Motor neuron (in vitro differentiated cells): Measurements from ENCODE around the gene GTPBP8. TPM values are rescaled to one million over a fixed set of nuclear protein-coding genes. Genes with fewer than 3 reads are reported as not detected.

Source experiments
- ATAC-seq, 8 experiments: fragments of 200-7000 bp; cut with Tn5 transposase; replicated peaks in 6 of 8; 2 replicates each; pipeline ENCODE4 v1.8.0; 2021; ENCODE audit warnings: mild to moderate bottlenecking in 8 of 8, moderate library complexity in 8 of 8
- H3K27ac ChIP-seq, 2 donors: fragments of 250-450 bp; sonication (Bioruptor Pico); 2 replicates each; pipeline ENCODE4 v1.9.0; 2021; ENCODE audit warnings: antibody characterized with exemption in 2 of 2, mild to moderate bottlenecking in 2 of 2, moderate library complexity in 1 of 2
- H3K4me1 ChIP-seq, 2 donors: fragments of 250-450 bp; sonication (Bioruptor Pico); replicated peaks in 1 of 2; 2 replicates each; pipeline ENCODE4 v1.6.1; 2021; ENCODE audit warnings: antibody characterized with exemption in 2 of 2, mild to moderate bottlenecking in 2 of 2, moderate library complexity in 1 of 2
- H3K4me3 ChIP-seq, 5 donors: fragments of 250-450 bp; sonication (Bioruptor Pico); 2 replicates each; pipeline ENCODE4 v1.9.0; 2021; ENCODE audit warnings: antibody characterized with exemption in 5 of 5, mild to moderate bottlenecking in 5 of 5, moderate library complexity in 4 of 5
- WGBS, 10 experiments: fragments of 450-650 bp; shearing (Covaris generic); methylation state at CpG; one replicate each; pipeline ENCODE4 v1.0.0; 2022; 5-methylcytosine and 5-hydroxymethylcytosine counted together
- in situ Hi-C, 9 experiments: fragments of 400-800 bp; cut with MboI; loops; one replicate each; pipeline ENCODE4 v1.15.0; 2021; ENCODE audit warnings: low sequenced_read_pairs in 9 of 9, low pct_unique_long_range_greater_than_20kb in 2 of 9; ENCODE audit not compliant: unreplicated experiment in 9 of 9
- total RNA-seq, 8 experiments: library from RNA; unstranded; fragments of 300-600 nt; gene quantifications; 2 replicates each; pipeline versions ENCODE4 v1.2.3 to v1.2.4, GENCODE V29; 2022

Gene GTPBP8
- total RNA-seq, 8 experiments from 2014 or later, result 16.8 to 31.2 (median 23.9) TPM

DNA sequence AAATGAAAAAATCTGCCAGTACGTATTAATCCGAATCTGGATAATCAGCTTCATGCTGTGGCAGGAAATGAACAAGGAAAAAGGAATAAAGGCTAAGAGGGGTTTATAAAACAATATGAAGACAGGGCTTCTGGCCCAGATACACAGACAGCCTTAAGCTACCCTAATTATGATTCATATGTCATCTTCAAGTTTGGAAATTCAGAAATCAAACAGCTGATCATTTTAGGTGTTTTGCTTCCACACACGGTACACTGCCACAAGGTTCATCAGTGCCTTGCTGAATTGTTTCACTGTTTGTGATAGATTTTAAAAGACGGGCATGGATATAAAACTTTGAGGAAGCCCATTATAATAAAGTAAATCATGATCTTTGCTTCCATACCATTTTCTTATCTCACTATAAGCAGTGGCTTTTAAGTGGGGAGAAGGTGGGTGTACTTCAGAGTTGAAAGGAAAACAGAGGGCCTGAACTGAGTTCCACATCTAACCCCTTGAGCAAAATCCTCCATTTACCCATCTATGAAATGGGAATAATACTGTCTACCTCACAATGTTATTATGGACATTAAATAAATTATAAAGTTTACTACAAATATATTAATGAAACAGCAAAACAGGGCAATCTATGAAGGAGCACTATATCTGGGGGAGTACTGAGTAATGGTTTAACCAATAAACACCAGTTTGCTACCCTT lies 15.7 kb downstream of the GTPBP8 start:
- in situ Hi-C loops, result no loop called here
- no peak overlapping the region for H3K27ac ChIP-seq
- H3K4me1 ChIP-seq, result no peaks in the 10 kb centered on the region
- no peak for ATAC-seq
- WGBS, 10 experiments, result 29 to 100% (median 95%) methylated on average over 1 to 4 of the region's 4 CpGs
- no peak overlapping the region for H3K4me3 ChIP-seq

DNA sequence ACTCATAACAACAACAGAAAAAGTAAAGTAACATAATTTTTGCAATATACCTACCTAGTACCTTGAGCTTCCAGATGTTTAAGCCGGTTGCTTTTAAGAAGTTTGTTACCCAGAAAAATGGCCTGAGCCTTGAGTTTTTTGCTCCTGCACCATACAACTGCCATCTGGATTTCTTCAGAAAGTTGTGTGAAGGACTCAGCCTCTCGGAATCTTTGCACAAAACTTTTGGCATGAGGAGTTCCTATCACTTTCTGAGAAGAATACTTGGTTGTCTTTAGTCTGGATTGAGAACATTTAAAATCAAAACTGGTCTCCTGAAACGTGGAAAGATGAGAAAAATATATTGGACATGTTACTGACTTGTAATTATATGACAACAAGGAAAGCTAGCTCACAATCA lies 17.3 kb downstream of the GTPBP8 start:
- Histone ChIP-seq H3K27ac (no peak overlapping the region), H3K4me1 (no peaks in the 10 kb centered on the region), H3K4me3 (no peak overlapping the region)
- ATAC-seq, result no peak
- WGBS, 10 experiments, result 45 to 100% (median 86%) methylated on average over 1 to 3 of the region's 3 CpGs; no CpG with 5 or more reads in 1 of the 10 experiments
- in situ Hi-C loops, result no loop called here

DNA sequence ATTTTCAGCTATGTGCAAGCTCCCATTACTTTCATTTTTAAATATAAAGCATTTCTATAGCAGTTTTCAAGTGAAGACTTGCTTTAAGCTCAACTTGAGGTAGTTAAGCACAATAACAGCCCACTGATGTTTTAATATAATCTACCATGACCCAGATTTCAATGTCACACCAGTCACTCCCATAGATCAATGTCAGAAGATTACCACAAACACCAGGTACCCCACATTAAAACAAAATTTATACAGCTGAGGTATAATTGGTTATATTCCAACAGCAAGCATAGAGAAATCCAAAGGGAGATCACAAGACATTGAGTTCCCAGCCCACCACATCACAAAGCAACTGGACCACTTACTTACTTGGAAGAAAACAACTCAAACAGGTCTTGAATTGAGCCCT lies 22.8 kb downstream of the GTPBP8 start:
- in situ Hi-C loops, result no loop called here
- no peak overlapping the region for H3K4me3 ChIP-seq
- H3K4me1 ChIP-seq, result peaks cover 4 to 10% of the 10 kb centered on the region in 2 donors
- H3K27ac ChIP-seq, result no peak overlapping the region
- ATAC-seq, result no peak

DNA sequence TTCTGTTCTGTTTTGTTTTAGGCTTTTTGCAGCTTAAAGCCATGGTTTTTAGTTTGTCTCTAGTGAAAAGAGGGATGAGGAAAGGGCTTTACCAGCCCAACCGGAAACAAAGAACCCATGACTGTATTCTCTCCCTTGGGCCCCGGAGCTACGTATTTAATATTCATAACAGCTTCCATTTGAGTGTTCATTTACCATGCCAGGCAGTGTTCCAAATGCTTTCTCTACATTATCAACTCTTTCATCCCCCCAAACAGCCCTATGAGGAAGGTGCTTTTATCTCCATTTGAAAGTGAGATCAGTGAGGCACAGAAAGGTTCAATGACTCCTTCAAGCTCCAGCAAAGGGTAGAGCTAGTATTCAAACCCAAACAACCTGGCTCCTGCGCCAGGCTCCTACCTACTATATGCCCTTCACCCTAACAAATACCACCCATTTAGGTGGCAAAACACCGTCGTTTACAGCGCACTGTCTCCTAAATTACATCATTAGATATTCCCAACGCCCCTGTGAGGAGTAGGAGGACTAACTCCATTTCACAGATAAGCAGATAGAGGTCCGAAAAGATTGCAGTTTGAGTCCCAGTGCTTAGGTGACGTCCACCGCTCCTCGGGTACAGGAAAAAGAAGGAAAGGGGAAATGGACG lies 27.9 kb downstream of the GTPBP8 start:
- H3K4me1 ChIP-seq, result peaks cover 15 to 18% of the 10 kb centered on the region in 2 donors
- peak in 3 of 8 experiments; percentile 11 to 16 (median 13) for ATAC-seq
- H3K4me3 ChIP-seq, result peak overlapping the region; percentile 58 to 71 (median 67)
- in situ Hi-C loops, result no loop called here
- H3K27ac ChIP-seq, result peak overlapping the region; percentile 92 to 94
- WGBS, 10 experiments, result 0 to 10% (median 2%) methylated on average over 2 to 11 of the region's 13 CpGs; no CpG with 5 or more reads in 2 of the 10 experiments

DNA sequence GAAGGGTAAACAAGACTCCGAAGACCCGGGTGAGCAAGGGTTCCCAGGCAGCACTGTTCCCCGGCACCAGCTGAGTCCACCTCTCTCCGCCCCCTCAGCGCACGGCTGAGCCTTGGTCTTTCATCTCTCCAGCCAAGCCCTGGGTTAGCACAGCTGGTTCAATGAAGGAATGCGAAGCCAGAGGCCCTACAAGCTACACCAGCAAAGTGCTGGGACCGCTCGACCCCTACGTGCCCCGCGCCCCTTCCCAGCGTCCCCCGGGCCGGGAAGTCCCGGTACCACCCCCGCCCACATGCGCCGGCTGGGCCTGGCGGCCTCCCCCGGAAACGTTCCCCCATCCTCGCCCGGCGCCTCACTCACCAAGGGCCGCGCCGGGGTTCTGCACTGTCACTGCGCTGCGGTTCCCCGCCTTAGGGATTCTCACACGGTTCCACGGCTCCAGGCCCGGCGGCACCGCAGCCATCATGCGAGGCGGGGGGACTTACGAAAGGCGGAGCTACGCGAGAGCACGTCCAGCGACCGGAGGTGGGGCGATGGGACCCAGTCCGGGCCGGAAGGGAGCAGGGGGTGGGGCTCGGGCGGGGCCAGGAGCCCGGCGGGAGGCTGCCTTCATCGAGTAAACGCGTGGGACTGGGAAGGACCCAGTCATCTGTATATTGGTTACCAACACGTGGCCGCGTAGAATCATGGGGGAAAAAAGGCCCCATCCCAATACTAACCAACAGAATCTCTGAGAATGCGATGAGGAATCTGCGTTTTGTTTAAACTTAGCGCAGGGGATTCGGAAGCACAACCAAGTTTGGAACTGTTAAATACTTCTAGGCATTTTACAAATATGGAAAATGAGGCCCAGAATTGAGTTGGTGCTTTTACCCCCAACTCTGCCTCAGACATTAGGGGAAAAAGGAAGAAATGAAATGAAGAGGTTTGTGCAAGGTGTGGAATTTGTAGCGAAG lies 28.7 kb downstream of the GTPBP8 start:
- H3K4me1 ChIP-seq, result peaks cover 15 to 18% of the 10 kb centered on the region in 2 donors
- peak overlapping the region; percentile 92 to 94 for H3K27ac ChIP-seq
- peak; percentile 81 to 94 (median 92) for ATAC-seq
- peak overlapping the region; percentile 58 to 71 (median 67) for H3K4me3 ChIP-seq
- in situ Hi-C loops, result no loop called here
- 0 to 100% (median 33%) methylated on average over 1 to 7 of the region's 63 CpGs; no CpG with 5 or more reads in 1 of the 10 experiments for WGBS, 10 experiments

DNA sequence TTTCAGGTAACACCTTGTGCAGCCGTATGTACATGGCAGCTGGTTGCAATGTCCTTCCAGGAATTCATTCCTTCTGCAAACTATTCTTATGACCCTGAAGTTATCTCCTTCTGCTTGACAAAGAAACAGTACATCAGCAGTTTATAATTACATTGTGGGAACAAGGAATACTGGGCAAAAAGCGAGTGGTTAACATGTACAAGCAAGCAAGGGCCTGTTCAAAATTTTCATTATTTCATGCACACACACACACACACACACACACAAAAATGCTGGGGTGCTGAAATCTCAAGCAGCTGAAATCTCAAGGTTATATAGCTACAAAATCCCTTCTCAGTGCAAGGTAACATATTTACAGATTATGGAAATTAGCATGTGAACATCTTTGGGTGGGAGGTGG lies 30.7 kb downstream of the GTPBP8 start:
- Histone ChIP-seq H3K27ac (no peak overlapping the region), H3K4me3 (no peak overlapping the region), H3K4me1 (peaks cover 15 to 18% of the 10 kb centered on the region in 2 donors)
- WGBS, 10 experiments, result 50 to 100% (median 100%) methylated on average over 1 to 2 of the region's 2 CpGs; no CpG with 5 or more reads in 3 of the 10 experiments
- ATAC-seq, result no peak
- in situ Hi-C loops, result no loop called here

DNA sequence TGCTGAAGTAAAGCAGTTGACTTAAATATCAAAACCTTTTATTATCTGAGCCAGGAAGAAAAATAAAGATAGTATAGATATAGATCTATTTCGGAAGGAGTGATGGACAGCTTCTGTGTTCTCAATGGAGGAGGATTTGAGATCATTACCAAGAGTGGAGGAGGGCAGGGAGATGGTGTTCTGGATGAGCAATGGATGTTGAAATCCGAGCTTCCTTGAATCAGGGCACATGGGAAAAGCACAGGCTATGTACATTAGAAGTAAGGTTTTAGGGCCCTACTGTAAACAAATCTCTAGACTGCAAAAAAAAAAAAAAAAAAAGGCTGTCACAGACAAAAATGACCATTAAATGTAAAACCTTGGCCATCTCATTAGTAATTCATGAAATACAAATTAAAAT lies 43.2 kb downstream of the GTPBP8 start:
- ATAC-seq, result no peak
- WGBS, 10 experiments, result 14 to 100% (median 81%) methylated on average over 1 to 2 of the region's 2 CpGs
- in situ Hi-C loops, result no loop called here

DNA sequence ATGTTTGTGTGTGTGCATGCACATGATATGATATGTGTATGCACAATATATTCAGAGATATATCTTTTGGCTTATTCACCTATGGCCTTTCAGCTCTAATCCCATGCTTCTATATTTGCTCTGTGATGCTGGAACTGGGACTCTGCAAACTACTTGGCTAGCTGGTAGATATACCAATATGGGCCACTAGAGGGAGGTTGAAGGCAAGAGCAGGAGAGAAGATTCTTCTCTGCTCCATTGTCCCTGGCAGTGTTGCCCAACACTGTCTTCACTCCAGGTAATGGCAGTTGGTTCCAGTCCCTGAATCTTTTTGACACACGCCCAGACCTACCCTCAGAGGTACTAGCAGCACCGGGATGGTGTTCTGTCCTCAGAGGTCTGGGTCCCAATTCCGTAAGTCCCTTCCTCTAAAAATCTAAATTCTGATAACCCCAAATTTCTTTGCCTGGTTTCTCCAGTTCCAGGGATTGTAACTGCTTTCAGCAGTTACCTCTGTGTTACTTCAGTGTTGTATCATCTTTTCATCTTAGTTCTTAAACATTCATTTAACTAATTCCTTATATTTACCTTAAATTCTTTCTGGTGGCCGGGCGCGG lies 44.7 kb downstream of the GTPBP8 start:
- Histone ChIP-seq H3K4me1 (no peaks in the 10 kb centered on the region), H3K27ac (no peak overlapping the region), H3K4me3 (no peak overlapping the region)
- peak in 7 of 8 experiments; percentile 41 to 96 (median 83) for ATAC-seq
- in situ Hi-C loops, result no loop called here
- WGBS, 10 experiments, result 0 to 81% (median 63%) methylated on average over 1 to 6 of the region's 6 CpGs; no CpG with 5 or more reads in 1 of the 10 experiments

More for the DNA sequence above, 43.2 kb downstream of the GTPBP8 start:
- no peak overlapping the region for H3K27ac ChIP-seq
- H3K4me1 ChIP-seq, result no peaks in the 10 kb centered on the region
- H3K4me3 ChIP-seq, result no peak overlapping the region

DNA sequence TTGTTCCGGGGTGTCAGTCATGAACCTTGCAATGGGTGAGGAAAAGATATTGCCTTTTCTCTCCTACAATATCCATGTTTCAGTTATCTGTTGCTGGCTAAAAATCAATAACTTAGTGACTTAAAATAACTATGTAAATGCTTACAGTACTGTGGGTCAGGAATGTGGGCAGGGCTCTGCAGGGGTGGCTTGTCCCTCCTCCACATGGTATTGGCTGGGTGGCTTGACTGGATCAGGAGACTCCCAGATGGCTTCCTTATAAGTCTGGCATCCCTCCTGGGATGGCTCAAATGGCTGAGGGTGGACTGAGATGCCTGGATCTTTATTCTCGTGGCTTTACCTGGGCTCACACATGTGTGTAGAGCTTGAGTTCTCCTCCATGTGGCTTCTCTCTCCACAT lies 47.5 kb downstream of the GTPBP8 start:
- Histone ChIP-seq H3K4me3 (no peak overlapping the region), H3K27ac (no peak overlapping the region), H3K4me1 (no peaks in the 10 kb centered on the region)
- 86 to 100% (median 91%) methylated on average over 1 of the region's 2 CpGs; no CpG with 5 or more reads in 5 of the 10 experiments for WGBS, 10 experiments
- in situ Hi-C loops, result no loop called here
- peak in 3 of 8 experiments; percentile 84 to 90 (median 86) for ATAC-seq

DNA sequence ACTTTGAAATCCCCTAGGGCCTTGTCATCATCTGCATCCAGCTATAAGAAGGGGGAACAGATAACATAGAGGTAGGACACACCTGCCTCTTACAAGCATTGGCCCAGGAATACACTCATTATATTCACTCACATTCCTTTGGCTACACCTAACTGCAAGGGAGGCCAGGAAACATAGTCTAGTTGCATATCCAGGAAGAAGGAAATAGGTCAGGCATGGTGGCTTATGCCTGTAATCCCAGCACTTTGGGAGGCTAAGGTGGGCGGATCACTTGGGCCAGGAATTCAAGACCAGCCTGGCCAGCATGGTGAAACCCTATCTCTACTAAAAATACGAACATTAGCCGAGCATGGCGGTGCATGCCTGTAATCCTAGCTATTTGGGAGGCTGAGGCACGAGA lies 48.8 kb downstream of the GTPBP8 start:
- 81 to 100% (median 92%) methylated on average over 1 to 5 of the region's 5 CpGs for WGBS, 10 experiments
- no peak overlapping the region for H3K27ac ChIP-seq
- no peak for ATAC-seq
- H3K4me3 ChIP-seq, result no peak overlapping the region
- in situ Hi-C loops, result no loop called here
- H3K4me1 ChIP-seq, result no peaks in the 10 kb centered on the region

DNA sequence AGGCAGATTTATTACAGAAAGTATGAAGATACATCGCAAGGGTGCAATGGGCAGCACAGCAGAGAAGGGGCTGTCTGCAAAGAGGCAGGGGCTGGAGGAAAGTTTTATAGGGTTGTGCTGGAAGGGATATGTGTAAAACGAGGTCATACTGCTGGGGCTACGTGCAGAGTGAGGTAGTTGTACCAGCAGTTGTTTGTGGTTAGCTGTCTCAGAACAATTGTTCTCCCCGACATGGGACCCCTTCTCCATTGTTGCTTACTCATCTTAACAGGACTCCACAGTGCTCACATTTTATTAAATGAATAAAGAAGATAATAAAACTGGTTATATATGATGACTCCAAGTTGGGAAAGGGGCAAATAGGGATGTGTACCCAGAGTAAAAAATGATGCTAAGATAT lies 49.4 kb downstream of the GTPBP8 start:
- ATAC-seq, result no peak
- 35 to 100% (median 79%) methylated on average over 1 to 4 of the region's 4 CpGs; no CpG with 5 or more reads in 1 of the 10 experiments for WGBS, 10 experiments
- in situ Hi-C loops, result no loop called here
- Histone ChIP-seq H3K27ac (no peak overlapping the region), H3K4me1 (no peaks in the 10 kb centered on the region), H3K4me3 (no peak overlapping the region)

DNA sequence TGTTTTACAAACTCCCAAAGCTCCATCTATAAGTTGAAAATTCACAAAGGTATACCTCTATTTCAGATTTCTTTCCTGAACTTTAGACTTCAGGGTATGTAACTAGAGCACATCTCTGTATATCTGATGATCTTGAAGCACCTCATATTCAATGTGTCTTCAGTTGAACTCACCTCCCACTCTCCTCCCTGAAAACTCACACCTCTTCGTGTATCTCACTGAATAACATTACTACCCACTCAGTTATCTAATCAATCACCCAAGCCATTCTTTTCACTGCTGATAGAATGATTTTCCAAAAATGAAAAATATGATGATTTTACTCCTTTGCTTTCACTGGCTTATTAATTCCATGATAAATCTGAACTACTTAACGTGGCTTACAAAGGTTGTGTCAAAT lies 52.9 kb downstream of the GTPBP8 start:
- Histone ChIP-seq H3K4me1 (no peaks in the 10 kb centered on the region), H3K27ac (no peak overlapping the region), H3K4me3 (no peak overlapping the region)
- whole genome bisulfite sequencing, 10 experiments, result 13 to 100% (median 75%) methylated on average over 1 to 2 of the region's 2 CpGs; no CpG with 5 or more reads in 3 of the 10 experiments
- no peak for ATAC-seq
- in situ Hi-C loops, result no loop called here
